OCI-M1 (cell line): ENCODE measurements around the gene MACROD2.
A peak's percentile ranks its signal among the peaks of the same experiment; 100 is the strongest.
"Not testable (repeated sequence)": the region's sequence is repeated elsewhere in the genome, so short reads cannot be mapped to it uniquely, and the experiment has no call there.

Experiments
- DNase-seq: peaks from one replicate; lab custom pipeline; 2025; lab: John Stamatoyannopoulos, UW

The MACROD2 gene

DNA sequence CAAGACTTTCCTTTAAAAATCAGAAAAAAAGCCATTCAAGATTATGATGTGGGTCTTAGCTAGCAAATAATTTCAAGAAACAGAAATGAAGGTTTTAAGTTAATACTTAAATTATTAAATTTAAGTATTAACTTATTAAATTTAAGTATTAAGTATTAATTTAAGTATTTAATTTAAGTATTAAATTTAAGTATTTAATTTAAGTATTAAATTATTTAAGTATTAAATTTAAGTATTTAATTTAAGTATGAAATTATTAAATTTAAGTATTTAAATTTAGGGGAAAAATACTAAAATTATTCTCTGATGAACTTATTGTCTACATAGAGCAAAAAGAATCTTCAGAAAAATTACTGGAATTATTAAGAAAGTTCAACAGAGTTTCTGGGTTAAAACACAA lies 1171.4 kb downstream of the MACROD2 start:
- DNase-seq = no peak

DNA sequence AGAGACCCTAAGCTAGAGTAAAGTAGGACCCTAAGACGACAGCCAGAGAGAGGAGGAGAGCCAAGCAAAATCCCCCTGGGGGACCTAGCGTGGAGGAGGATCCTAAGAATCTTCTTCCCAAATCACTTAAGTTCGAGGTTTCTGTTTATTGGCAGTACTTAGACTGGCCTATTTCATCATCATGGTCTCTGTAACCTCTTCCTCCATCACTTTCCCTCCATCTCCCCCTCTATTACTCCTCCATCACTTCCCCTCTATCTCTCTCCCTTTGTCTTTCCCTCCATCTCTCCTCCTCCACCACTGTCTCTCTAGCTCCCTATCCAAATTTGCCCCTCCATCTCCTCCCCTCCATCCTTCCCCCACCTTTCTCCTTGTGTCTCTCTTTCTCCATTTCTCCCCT lies 1175.7 kb downstream of the MACROD2 start:
- no peak for DNase-seq

DNA sequence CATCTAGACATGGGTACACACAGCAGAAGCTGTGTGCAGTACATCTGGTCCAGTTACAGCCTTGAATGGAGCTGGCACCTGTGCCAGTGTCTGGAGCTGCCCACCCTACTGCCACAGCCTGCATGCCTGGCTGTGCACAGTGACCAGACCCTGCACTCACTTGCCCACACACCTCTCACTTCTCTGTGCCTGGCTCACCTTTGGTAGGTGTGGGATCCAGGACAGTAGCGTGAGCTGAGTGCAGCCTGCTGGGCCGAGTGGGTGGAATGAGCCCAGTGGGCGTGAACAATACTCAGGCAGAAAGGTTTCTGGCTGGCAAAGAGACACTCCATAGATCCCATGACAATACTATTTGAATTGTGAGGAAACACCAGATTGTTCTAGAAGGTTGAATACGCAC lies 1181.6 kb downstream of the MACROD2 start:
- no peak for DNase-seq

- no peak for DNase-seq
Measured at GRCh38 chr20:15178581-15178980, 1183.3 kb downstream of the MACROD2 start.

- DNase-seq = no peak
Measured at GRCh38 chr20:15179381-15179780, 1184.1 kb downstream of the MACROD2 start.

DNA sequence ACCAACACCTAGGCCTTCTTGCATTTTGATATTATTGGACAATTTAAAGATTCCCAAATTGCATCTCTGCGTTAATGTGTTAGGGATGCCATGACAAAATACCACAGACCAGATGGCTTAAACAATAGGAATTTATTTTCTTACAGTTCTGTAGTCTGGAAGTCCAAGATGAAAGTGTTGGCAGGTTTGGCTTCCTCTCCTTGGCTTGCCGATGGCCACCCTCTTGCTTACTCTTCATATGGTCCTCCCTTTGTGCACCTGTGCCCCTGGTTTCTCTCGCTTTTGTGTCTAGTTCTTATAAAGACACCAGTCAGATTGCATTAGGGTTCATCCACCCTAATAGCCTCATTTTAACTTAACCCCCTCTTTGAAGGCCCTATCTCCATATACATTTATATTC lies 1184.5 kb downstream of the MACROD2 start:
- no peak for DNase-seq

DNA sequence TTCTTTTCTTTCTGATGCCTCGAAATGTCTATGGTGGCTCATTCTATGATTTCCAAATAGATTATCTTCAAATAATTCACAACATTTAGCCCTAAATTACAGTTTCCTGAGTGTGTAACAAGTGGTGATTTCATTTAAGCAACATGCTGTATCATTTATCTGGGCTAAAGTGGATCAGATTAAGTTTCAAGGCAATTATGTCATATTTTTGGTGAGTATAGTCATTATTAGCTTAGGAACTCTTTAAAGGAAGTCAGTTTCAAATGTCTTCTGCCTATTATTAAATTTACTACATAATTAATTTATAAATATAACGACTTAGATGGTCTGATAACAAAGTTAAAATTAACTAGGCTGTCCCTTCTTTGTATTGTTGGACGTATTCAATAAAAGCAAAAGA lies 1190.0 kb downstream of the MACROD2 start:
- DNase-seq = no peak

DNA sequence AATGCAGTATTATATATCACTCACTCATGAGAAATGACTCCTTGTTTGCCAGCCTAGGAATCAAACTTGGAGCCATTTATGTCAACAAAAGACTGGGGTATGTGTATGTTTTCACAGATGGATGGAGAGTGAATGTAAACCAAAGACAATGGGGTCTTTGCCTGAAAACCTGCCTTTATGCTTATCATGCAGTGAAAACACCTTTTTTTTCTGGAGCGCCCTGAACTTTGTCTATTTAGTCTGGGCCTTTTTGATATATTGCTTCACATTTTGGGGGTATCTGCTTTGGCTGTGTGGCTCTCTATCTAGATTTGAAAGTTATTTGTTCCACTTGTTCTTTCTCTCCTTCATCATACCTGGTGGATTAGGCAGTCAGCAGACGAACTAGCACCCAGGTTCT lies 1190.6 kb downstream of the MACROD2 start:
- DNase-seq = no peak

DNA sequence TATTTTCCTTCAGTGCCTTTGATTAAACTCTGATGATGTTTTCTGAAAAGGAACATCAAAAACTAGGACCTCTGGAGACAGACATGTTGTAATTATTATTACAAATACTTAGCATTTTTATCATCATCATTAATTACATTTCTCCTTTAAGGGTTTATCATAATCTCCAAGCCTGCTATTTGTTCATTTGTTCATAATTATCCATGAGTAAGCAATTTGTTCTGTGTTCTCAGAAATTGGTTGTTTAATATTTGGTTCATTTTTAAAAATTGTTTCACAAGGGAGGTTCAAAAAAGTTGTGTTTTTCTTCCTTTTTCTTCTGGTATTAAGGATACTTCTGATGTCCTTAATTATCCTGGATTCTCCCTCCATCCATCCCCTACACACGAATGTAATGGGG lies 1192.3 kb downstream of the MACROD2 start:
- DNase-seq = no peak

- DNase-seq = no peak
Measured at GRCh38 chr20:15188415-15188814, 1193.1 kb downstream of the MACROD2 start.

DNA sequence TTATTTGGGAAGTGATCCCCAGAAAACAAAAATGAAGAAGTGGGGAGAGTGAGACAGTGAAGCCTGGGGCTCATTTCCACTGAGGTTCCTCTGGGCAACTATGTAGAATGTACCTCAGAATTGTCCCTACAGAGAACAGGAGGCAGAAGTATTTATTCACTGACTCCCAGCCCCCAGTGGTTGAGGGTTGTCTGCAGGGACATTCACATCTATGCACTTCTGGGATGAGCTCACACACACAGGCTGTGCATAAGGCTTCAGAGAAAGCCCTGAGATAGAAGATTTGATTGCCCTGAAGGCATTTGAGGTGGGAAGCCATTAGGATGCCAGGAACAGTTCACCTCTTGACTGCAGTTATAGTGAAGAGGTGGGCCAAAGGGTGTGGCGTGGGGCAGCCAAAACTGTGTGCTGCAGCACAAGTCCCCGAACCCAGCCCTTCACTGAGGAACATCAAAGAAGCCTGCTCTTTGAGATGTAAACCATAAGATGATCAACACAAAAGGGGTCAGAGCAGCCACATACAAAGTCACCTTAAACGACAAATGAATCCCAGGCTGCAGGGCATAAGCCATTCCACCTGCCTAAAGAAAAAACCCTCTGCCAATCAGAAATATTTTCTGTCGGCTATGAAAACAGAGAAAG lies 1195.9 kb downstream of the MACROD2 start:
- no peak for DNase-seq

DNA sequence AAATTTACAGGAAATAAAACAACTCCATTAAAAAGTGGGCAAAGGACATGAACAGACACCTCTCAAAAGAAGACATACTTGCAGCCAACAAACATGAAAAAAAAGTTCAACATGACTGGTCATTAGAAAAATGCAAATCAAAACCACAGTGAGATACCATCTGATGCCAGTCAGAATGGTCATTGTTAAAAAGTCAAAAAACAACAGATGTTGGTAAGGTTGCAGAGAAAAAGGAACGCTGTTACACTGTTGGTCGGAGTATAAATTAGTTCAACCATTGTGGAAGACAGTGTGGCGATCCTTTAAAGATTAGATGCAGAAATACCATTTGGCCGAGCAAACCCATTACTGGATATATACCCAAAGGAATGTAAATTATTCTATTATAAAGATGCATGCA lies 1200.1 kb downstream of the MACROD2 start:
- no peak for DNase-seq

GRCh38 chr20:15196547-15197255 lies 1201.4 kb downstream of the MACROD2 start:
- peak; percentile 4 for DNase-seq

GRCh38 chr20:15198017-15198416 lies 1202.7 kb downstream of the MACROD2 start:
- not testable (repeated sequence) for DNase-seq

- DNase-seq = no peak
Measured at GRCh38 chr20:15199698-15200097, 1204.4 kb downstream of the MACROD2 start.

DNA sequence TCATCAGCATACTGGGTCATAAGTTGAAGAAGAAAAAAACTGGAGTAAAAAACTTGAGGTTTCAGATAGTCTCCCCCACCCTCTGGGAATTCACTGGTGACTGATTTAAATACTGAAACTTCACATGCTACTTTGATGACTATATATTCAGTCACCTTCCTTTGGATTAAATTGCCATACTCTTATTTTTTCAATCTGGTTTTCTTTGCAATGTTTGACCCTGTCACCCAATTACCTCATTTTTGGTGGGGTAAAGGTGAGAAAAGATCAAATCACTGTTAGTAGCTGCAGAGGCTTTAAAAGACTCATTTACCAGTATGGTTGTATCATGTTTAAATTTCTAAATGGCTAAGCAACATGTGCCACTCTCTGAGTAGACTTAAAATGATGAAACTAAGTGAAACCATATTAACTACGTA lies 1204.8 kb downstream of the MACROD2 start:
- no peak for DNase-seq

DNA sequence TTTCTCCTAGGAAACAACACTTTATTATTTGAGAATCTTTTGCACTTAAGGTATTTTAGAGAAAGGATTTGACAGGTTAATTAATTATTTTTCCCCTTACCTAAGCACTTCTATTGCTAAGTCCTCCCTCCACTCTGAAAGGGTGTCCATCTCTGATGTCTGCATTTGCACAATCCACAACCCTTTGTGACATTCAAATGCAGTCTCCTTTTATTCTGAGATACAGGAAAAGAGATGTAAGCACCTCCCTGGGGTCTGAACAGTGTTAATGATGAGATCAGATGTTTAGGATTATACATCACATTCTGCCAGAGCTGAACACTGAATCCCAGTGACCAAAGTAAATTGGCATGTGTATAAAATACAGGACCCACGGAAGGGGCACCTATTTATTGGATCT lies 1206.3 kb downstream of the MACROD2 start:
- no peak for DNase-seq

- DNase-seq = no peak
Measured at GRCh38 chr20:15204234-15204633, 1208.9 kb downstream of the MACROD2 start.

- DNase-seq = no peak
Measured at GRCh38 chr20:15205028-15205427, 1209.7 kb downstream of the MACROD2 start.

DNA sequence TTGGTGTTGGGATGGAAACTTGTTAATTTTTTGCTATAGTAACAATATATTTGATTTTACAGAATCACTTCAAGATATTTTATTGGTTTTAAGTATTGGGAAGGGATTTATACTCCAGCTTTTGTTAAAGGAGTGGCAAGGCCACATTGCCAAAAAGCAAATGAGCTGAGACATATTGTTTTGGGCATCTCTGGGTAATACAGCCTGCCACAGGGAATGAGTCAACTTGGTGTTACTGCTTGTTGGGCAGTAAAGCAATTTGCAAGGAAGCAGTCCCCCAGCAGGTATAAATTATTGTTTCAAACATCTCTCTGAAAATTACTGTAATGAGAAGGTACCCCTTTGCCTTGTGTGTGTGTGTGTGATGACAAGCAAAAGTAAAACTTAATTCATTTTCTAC lies 1210.4 kb downstream of the MACROD2 start:
- DNase-seq = no peak

DNA sequence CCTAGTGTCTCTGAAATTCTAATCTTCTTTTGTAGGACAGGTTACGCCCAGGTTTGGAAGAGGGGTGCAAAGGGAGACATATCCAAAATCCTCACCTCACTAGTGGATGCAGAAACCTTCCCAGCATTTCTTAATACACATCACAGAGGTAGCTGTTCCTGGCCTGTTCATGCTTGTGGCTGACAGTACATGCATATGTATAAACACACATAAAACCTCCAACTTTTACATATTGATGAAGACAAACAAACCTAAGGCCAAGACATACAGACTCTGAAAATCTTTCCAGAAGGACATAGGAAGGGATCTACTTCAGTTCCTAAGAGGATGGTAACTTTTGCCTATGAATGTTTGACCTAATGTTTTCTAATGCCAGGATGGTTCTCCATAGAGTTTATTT lies 1214.2 kb downstream of the MACROD2 start:
- DNase-seq = no peak

GRCh38 chr20:15214051-15214450 lies 1218.7 kb downstream of the MACROD2 start:
- no peak for DNase-seq

DNA sequence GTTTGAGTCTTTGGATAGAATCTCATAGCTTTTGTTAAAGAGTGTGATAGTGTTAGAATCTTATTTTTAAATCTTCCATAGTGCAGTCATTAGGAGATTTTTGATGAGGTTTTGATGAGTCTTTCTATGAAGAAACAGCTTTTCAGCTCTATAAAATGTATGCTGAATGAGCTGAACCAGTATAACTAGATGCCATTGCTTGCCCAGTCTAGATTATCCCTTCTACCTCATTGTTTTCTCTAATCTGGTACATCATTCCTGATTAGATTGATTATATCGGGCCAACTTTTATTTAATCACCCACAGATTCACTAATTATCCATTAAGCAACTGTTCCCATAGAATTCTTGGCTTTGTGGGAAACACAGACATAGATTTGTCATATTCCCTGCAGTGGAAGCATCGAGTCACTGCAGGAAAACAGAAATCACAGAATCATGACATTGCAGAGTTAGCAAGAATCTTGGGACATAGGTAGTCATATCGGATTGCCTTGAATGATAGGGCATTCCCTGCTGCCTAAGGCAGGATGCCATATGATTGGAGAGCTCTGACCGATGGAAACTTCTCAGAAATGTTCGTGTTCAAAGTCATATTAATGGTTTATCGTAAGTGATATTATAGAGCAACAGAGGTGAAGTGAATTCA lies 1224.8 kb downstream of the MACROD2 start:
- no peak for DNase-seq
